ENCODE data around the gene COQ8A.

COQ8A gene

GRCh38 chr1:227006226-227006796 lies 66.2 kb downstream of the COQ8A start:
- DNase-seq (ENCODE audit: low read depth in 3 of 3): no peak

- no peak for DNase-seq (ENCODE audit: low read depth in 3 of 3)
Observed at GRCh38 chr1:227009937-227010336, 69.8 kb downstream of the COQ8A start.

GRCh38 chr1:227010645-227011044 lies 70.6 kb downstream of the COQ8A start:
- no peak for DNase-seq (ENCODE audit: low read depth in 3 of 3)

- DNase-seq (ENCODE audit: low read depth in 3 of 3): no peak
Observed at GRCh38 chr1:227016990-227017389, 76.9 kb downstream of the COQ8A start.

GRCh38 chr1:227032396-227032795 lies 92.3 kb downstream of the COQ8A start:
- DNase-seq (ENCODE audit: low read depth in 3 of 3): no peak

GRCh38 chr1:227033880-227034279 lies 93.8 kb downstream of the COQ8A start:
- no peak for DNase-seq (ENCODE audit: low read depth in 3 of 3)

- DNase-seq (ENCODE audit: low read depth in 3 of 3): no peak
Observed at GRCh38 chr1:227035316-227035715, 95.2 kb downstream of the COQ8A start.

- DNase-seq (ENCODE audit: low read depth in 3 of 3): no peak
Observed at GRCh38 chr1:227037121-227037520, 97.0 kb downstream of the COQ8A start.
